Breast epithelium (tissue), 3 donors: Measurements from ENCODE around the gene CTTNBP2.

ENCODE experiments used
- POLR2AphosphoS5 ChIP-seq, 3 donors: sonication (generic); formaldehyde crosslinking; IDR thresholded peaks; one replicate each; pipeline ENCODE4 v1.6.1; 2017; ENCODE audit warnings: antibody characterized with exemption in 3 of 3
- TF ChIP-seq, protein P1 (sequence below), 3 donors: fragments of 450-650 bp; IDR thresholded peaks; one replicate each; pipeline ENCODE4 v1.5.1; 2016 to 2017; ENCODE audit warnings: antibody characterized with exemption in 3 of 3, mild to moderate bottlenecking in 3 of 3, moderate library complexity in 3 of 3

DNA sequence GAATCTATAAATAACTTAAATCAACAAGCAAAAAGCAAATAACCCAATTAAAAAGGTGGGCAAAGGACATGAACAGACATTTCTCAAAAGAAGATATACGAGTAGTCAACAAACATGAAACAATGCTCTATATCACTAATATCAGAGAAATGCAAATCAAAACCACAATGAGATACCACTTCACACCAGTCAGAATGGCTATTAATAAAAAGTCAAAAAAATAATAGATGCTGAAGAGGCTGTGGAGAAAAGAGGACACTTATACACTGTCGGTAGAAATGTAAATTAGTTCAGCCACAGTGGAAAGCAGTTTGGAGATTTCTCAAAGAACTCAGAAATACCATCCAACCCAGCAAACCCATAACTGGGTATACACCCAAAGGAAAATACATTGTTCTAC, 70.6 kb downstream of the CTTNBP2 start:
- TF ChIP-seq, protein P1, sequence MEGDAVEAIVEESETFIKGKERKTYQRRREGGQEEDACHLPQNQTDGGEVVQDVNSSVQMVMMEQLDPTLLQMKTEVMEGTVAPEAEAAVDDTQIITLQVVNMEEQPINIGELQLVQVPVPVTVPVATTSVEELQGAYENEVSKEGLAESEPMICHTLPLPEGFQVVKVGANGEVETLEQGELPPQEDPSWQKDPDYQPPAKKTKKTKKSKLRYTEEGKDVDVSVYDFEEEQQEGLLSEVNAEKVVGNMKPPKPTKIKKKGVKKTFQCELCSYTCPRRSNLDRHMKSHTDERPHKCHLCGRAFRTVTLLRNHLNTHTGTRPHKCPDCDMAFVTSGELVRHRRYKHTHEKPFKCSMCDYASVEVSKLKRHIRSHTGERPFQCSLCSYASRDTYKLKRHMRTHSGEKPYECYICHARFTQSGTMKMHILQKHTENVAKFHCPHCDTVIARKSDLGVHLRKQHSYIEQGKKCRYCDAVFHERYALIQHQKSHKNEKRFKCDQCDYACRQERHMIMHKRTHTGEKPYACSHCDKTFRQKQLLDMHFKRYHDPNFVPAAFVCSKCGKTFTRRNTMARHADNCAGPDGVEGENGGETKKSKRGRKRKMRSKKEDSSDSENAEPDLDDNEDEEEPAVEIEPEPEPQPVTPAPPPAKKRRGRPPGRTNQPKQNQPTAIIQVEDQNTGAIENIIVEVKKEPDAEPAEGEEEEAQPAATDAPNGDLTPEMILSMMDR (IDR thresholded peaks at IDR 0.05), result no peak
- TF ChIP-seq POLR2AphosphoS5 (IDR thresholded peaks at IDR 0.05), result no peak
